SU-DHL-6 (cell line): ENCODE results near the gene ITGB5.

Experiments
- H2AFZ ChIP-seq: fragments of 200-600 bp; sonication (generic); 2 replicates; pipeline ENCODE4 v1.6.1; 2014; ENCODE audit warnings: low read depth, mild to moderate bottlenecking, moderate library complexity, mixed read lengths, antibody characterized with exemption, low read length; ENCODE audit not compliant: severe bottlenecking
- H3F3A ChIP-seq: fragments of 200-600 bp; shearing (Covaris generic); 2 replicates; pipeline ENCODE4 v1.6.0; 2016; ENCODE audit warnings: antibody characterized with exemption, mild to moderate bottlenecking; ENCODE audit not compliant: insufficient read depth
- H3K27ac ChIP-seq: fragments of 200-600 bp; sonication (generic); 2 replicates; pipeline ENCODE4 v1.5.1; 2016; ENCODE audit warnings: low read depth, mild to moderate bottlenecking, low read length, moderate library complexity, mixed read lengths
- H3K27me3 ChIP-seq: fragments of 200-600 bp; sonication (generic), shearing (Covaris generic); 2 replicates; pipeline ENCODE4 v1.6.0; 2014; ENCODE audit warnings: mild to moderate bottlenecking, low read length
- H3K36me3 ChIP-seq: fragments of 200-600 bp; sonication (generic); 2 replicates; pipeline ENCODE4 v1.6.1; 2014; ENCODE audit warnings: mild to moderate bottlenecking, low read length, mixed read lengths
- H3K4me2 ChIP-seq: fragments of 300-600, 200-600 bp; shearing (Covaris generic), sonication (generic); 2 replicates; pipeline ENCODE4 v1.6.0; 2014; ENCODE audit warnings: low read length, low read depth, mild to moderate bottlenecking; ENCODE audit not compliant: poor library complexity, severe bottlenecking
- H3K4me3 ChIP-seq: fragments of 200-600 bp; sonication (generic); 2 replicates; pipeline ENCODE4 v1.5.1; 2014; ENCODE audit warnings: antibody characterized with exemption, low read length, mild to moderate bottlenecking, mixed read lengths; ENCODE audit not compliant: insufficient read depth, poor library complexity, severe bottlenecking
- H3K79me2 ChIP-seq: fragments of 200-600 bp; sonication (generic); 2 replicates; pipeline ENCODE4 v1.6.1; 2014; ENCODE audit warnings: mild to moderate bottlenecking, low read length, moderate library complexity; ENCODE audit not compliant: insufficient read depth
- H3K9ac ChIP-seq: fragments of 200-600 bp; sonication (generic); 2 replicates; pipeline ENCODE4 v1.7.0; 2014; ENCODE audit warnings: mild to moderate bottlenecking, low read length
- H3K9me2 ChIP-seq: fragments of 200-600 bp; sonication (generic); replicated peaks from 2 replicates; pipeline ENCODE4 v1.6.1; 2014; ENCODE audit warnings: low read length; ENCODE audit not compliant: insufficient read depth
- H3K9me3 ChIP-seq: fragments of 200-600 bp; sonication (generic); 2 replicates; pipeline ENCODE4 v1.6.1; 2014; ENCODE audit warnings: low read length, mixed read lengths; ENCODE audit not compliant: insufficient read depth
- H4K20me1 ChIP-seq: fragments of 200-600 bp; sonication (generic); 2 replicates; pipeline ENCODE4 v1.6.1; 2014; ENCODE audit warnings: low read depth, mild to moderate bottlenecking, antibody characterized with exemption, low read length, moderate library complexity, mixed read lengths
- CTCF ChIP-seq: fragments of 200-600 bp; sonication (generic); IDR thresholded peaks from one replicate; pipeline ENCODE4 v1.5.1; 2017; ENCODE audit warnings: antibody characterized with exemption, mild to moderate bottlenecking, low read length, moderate library complexity; ENCODE audit not compliant: insufficient read depth, poor library complexity, severe bottlenecking
- EZH2phosphoT487 ChIP-seq: fragments of 200-600 bp; sonication (generic), shearing (Covaris generic); conservative IDR thresholded peaks from 2 replicates; pipeline ENCODE4 v1.6.1; 2018; ENCODE audit warnings: mild to moderate bottlenecking, antibody characterized with exemption, low read length, moderate library complexity, mixed read lengths

The ITGB5 gene

GRCh38 chr3:124873226-124873625 is 13.9 kb downstream of the ITGB5 start:
- Histone ChIP-seq H3K9me3 (no peaks in the 10 kb centered on the region), H3K9me2 (no peaks in the 10 kb centered on the region), H2AFZ (no peak overlapping the region), H3K4me2 (no peak overlapping the region), H3K27me3 (no peaks in the 10 kb centered on the region), H3K4me3 (no peak overlapping the region), H4K20me1 (no peaks in the 10 kb centered on the region), H3K36me3 (no peaks in the 10 kb centered on the region), H3F3A (no peaks in the 10 kb centered on the region), H3K9ac (no peak overlapping the region), H3K79me2 (no peaks in the 10 kb centered on the region), H3K27ac (no peak overlapping the region)
- TF ChIP-seq CTCF (no peak), EZH2phosphoT487 (no peak)

- H3K27ac ChIP-seq, result no peak overlapping the region
- TF ChIP-seq EZH2phosphoT487, result no peak
- no peak for TF ChIP-seq CTCF
Observed at GRCh38 chr3:124867511-124867910, 19.7 kb downstream of the ITGB5 start.

GRCh38 chr3:124862006-124862405 is 25.2 kb downstream of the ITGB5 start:
- Histone ChIP-seq H4K20me1 (no peaks in the 10 kb centered on the region), H2AFZ (no peak overlapping the region), H3K4me2 (no peak overlapping the region), H3K27me3 (no peaks in the 10 kb centered on the region), H3F3A (no peaks in the 10 kb centered on the region), H3K4me3 (no peak overlapping the region), H3K9ac (no peak overlapping the region), H3K36me3 (no peaks in the 10 kb centered on the region), H3K79me2 (no peaks in the 10 kb centered on the region), H3K27ac (no peak overlapping the region), H3K9me2 (no peaks in the 10 kb centered on the region), H3K9me3 (no peaks in the 10 kb centered on the region)
- TF ChIP-seq CTCF, result no peak

More at GRCh38 chr3:124867511-124867910, 19.7 kb downstream of the ITGB5 start:
- Histone ChIP-seq H3K9ac (no peak overlapping the region), H3F3A (no peaks in the 10 kb centered on the region), H3K27me3 (no peaks in the 10 kb centered on the region), H3K9me2 (no peaks in the 10 kb centered on the region), H4K20me1 (no peaks in the 10 kb centered on the region), H3K36me3 (no peaks in the 10 kb centered on the region), H3K79me2 (no peaks in the 10 kb centered on the region), H3K4me2 (no peak overlapping the region), H3K9me3 (no peaks in the 10 kb centered on the region), H2AFZ (no peak overlapping the region), H3K4me3 (no peak overlapping the region)

DNA sequence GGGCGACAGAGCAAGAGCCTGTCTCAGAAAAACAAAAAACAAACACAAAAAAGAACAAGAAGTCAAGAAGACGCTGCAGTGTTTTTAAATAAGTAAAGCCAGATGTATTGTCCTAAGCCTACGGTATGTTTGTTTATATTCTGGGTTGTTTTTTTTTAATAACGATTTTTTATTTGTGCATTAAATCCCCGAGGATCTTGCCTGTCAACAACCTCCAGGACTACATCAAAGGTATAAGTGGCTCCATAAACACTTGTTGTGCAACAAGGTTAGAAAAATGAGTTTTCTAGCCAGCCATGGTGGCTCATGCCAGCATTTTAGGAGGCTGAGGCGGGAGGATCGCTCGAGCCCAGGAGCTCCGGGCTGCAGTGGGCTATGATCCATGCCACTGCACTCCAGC is 26.1 kb downstream of the ITGB5 start:
- H3K4me3 ChIP-seq, result no peak overlapping the region
- no peaks in the 10 kb centered on the region for H3F3A ChIP-seq
- no peak overlapping the region for H3K27ac ChIP-seq
- no peak overlapping the region for H2AFZ ChIP-seq
- no peaks in the 10 kb centered on the region for H3K9me3 ChIP-seq
- H4K20me1 ChIP-seq, result no peaks in the 10 kb centered on the region
- no peaks in the 10 kb centered on the region for H3K79me2 ChIP-seq
- no peak overlapping the region for H3K9ac ChIP-seq
- no peaks in the 10 kb centered on the region for H3K27me3 ChIP-seq
- H3K9me2 ChIP-seq, result no peaks in the 10 kb centered on the region
- no peak for TF ChIP-seq EZH2phosphoT487
- TF ChIP-seq CTCF, result no peak
- no peak overlapping the region for H3K4me2 ChIP-seq
- H3K36me3 ChIP-seq, result no peaks in the 10 kb centered on the region
